OCI-LY1 (cell line): ENCODE results near the gene NOS1.

Source experiments
- CTCF ChIP-seq: fragments of 200-600 bp; sonication (generic), shearing (Covaris generic); IDR thresholded peaks from 2 replicates; pipeline ENCODE4 v1.5.1; 2017; ENCODE audit warnings: mild to moderate bottlenecking, antibody characterized with exemption, low read length, moderate library complexity, mixed read lengths
- EZH2 ChIP-seq: fragments of 200-600 bp; sonication (generic), shearing (Covaris generic); IDR thresholded peaks from 2 replicates; pipeline ENCODE4 v1.8.0; 2017; ENCODE audit warnings: borderline replicate concordance, mixed run types, mild to moderate bottlenecking, antibody characterized with exemption, low read length, moderate library complexity, mixed read lengths

DNA sequence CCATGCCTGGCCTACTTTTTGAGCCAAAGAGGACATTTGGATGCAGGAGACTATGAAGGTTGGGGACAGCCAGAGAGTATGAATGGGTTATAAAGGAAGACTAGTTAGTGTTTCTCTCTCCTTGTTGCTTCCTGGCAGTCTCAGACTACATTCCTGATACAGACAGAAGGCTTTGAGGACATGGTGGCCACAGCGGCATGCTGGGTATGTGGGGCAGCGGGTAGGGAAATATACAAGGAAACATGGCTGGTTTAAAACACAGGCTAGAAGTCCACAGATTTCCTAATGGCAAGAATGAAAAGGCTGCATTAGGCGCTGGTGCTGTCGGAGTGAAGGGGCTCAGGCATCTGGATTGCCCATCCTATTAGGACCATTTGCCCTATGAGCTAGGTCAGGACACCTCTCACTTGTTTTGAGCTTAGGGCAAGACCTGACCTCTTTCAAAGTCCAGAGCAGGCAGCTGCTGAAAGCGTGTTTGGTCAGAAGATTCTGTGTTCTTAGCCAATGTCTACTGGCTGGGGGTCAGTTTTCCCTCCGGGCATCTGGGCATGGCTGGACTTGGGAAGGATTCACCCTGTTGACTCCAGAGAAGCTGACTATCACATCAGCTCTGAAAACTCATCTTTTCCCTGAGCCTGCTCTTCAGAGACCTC, 151.0 kb downstream of the NOS1 start:
- no peak for TF ChIP-seq CTCF
- TF ChIP-seq EZH2: no peak
